GM18498 (cell line): ENCODE measurements around the gene NKX6-2.
"Not testable (repeated sequence)": the region's sequence is repeated elsewhere in the genome, so short reads cannot be mapped to it uniquely, and the experiment has no call there.

Experiments
- ATAC-seq: cut with Tn5 transposase; IDR thresholded peaks from one replicate; pipeline ENCODE4 v1.9.1; 2021; ENCODE audit warnings: mild to moderate bottlenecking, moderate library complexity; ENCODE audit not compliant: unreplicated experiment

The NKX6-2 gene

GRCh38 chr10:132799865-132800264, 13.9 kb upstream of the NKX6-2 start:
- ATAC-seq, result no peak

DNA sequence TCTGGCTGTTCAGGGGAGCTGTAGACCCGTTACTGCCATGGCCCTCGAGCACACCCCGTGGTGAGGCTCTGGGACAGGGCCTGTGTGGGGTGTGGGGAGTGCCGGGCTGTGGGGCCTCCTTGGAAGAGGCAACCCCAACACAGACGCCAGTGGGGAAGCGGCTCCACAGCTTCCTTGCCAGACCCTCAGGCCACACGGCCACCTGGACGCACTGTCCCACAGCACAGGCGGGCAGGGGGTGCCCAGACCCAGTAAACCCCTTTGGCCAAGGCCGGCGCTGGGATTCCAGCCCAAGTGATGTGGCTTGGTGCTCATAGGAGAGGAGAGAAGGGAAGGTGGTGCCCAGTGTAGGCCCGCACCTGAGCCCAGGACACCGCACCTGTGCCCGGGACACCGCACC, 12.9 kb upstream of the NKX6-2 start:
- ATAC-seq, result no peak

DNA sequence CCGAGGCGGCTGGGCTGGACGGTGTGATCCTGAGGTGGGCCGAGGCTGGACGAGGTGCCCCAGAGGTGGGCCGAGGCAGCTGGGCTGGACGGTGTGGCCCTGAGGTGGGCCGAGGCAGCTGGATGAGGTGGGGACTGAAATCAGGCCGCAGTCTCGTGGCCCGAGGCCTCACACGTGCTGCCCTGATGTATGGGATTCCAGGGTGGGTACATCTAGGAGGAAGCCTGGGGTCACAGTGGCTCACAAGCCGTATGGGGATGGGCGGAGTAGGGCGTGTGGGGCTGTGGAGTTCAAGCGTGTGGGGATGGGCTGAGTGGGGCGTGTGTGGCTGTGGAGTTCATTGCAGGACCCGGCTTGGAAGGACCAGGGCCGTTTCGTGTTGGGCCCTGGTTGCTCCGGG, 12.5 kb upstream of the NKX6-2 start:
- no peak for ATAC-seq

GRCh38 chr10:132797986-132798385, 12.0 kb upstream of the NKX6-2 start:
- not testable (repeated sequence) for ATAC-seq

DNA sequence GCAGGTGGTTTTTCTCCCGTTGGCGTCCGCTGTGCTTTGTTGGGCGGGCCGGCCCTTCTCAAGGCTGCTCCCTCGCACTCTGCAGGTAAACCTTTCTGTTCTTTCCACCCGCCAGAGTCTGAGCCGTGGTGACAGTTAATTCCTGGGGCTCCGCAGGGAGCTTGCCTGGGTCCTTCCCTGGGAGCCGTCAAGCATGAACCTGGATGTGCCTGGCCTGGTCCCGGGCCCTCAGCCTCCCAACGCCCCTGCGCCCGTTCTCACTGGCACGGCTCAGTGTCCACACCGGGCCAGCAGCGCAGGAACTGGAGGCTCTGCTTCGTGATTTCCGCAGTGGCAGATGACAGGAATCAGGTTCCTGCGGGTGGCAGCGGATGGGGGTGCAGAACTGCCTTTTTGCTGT, 10.9 kb upstream of the NKX6-2 start:
- no peak for ATAC-seq

DNA sequence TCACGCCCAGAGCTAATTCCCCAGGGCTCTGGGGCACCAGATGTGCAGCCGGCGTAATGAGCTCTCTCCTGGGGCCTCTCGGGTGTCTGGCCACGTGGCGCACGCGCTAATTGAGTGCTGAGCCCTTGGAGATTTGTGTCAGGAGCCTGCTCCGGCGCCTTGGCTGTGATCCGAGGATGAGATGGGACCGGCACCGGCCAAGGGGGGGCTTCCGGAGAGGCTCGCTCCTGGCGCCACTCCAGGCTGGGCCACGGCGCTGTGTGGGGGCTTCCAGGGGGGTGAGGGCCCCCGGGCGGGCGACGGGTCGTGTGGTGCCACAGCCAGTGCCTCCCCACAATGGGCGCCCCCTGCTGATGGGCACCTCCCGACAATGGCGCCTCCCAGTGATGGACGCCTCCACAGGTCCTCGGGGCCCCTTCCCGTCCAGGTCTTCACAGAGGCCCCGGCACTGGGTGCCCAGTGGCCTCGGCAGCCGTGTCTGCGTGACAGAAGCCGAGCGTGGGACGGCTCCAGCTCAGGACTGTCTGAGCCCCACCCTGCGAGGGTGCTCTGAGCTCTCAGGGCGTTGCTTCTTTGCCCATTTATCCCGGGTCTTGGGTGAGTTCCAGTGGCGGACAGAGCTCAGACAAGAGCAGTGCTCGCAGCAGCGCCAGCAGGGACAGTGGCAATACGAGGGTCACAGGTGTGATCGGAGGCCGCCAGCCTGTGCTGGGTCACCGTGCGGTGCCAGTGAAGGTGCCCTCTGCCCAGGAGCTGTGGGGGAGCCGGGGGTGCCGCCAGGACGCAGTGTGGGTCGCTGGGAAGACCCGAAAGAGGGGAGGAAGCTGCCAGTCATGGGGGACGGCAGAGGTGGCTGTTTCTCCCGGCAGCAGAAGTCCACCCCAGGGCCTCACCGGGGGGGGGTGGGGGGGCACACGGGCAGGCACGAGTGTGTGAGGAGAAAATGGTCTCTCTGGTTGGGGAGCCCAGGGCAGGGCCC, 8.2 kb upstream of the NKX6-2 start:
- no peak for ATAC-seq

DNA sequence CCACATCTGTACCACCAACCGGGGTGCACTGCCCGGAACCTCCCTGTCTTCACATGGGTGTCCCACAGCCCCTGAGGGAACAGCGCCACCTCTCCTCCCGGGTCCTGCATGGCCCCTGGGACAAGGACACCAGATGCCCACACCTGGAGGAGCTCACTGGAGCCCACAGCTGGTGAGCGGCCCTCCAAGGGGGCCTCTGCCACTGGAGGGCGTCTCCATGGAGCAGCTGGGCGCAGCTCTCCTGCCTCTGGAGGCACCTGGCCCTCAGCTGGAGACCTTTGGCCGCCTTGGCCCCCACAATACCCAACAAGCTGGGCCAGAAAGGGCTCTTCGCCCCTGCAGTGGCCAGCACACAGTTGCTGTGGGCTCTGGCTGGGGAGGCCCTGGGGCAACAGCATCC, 7.3 kb upstream of the NKX6-2 start:
- ATAC-seq, result no peak

DNA sequence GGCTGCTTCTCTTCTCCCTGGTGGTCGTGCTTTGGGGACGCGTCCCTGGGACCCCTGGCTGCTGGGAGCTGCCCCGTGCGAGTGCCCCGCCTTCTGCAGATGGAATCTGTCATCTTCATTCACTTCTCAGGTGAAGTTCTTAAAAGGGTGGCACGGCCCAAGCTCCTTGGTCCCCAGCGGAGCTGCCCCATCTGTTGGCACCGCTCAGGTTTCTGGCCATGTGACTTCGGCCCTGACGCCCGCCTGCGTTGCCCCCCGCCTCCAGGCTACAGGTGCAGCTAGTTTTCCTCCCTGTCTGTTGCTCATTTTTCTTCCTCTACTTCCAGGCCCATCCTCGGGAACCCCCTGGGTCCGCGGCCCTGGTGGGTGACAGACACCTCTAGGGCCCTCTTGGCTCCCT, 6.8 kb upstream of the NKX6-2 start:
- no peak for ATAC-seq

DNA sequence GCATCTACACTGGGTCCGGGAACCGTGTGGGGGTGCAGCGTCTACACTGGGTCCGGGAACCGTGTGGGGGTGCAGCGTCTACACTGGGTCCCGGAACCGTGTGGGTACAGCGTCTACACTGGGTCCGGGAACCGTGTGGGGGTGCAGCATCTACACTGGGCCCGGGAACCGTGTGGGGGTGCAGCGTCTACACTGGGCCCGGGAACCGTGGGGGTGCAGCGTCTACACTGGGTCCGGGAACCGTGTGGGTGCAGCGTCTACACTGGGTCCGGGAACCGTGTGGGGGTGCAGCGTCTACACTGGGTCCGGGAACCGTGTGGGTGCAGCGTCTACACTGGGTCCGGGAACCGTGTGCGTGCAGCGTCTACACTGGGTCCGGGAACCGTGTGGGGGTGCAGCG, 6.2 kb upstream of the NKX6-2 start:
- not testable (repeated sequence) for ATAC-seq

DNA sequence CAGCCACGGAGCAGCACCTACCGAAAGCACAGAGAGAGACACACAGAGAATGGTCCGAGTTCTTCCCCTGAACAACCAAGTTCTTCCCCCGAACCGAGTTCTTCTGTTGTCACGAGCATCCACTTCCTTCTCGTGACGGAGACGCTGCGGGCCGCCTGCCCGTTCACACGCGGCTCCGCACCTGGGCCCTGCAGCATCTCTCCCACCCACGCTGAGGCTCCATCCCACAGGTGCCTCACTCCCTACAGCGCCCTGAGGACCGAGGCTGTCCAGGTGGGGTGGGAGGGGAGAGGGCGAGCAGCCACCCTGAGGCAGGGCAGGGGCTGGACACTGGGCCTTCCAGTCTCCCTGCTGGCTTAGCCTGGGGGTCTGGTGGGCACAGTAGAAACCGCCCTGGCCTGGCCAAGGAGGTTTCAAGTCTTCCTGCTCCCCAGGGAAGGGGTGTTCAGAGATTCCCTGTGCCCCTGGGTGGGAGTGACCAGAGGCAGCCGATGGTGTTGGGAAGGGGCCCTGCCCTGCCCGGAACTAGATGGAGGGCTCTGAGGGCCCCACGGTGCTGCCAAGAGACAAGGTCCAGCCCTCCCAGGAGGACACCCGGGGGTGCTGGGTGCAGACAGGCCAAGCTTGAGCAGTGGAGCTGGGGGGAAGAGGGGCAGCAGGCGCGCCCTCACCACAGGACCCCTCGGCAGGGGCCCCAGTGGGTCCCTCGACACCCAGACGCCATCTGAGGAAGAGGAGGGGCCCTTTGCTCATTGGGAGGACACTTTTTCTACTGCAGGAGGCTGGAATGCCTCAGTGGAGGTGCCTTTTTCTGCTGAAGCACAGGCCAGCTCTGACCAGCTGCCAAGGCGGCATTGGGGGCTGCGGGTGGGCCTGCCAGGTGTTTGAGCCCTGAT, 5.2 kb upstream of the NKX6-2 start:
- ATAC-seq, result no peak

- no peak for ATAC-seq
Observed at GRCh38 chr10:132790470-132790869, 4.5 kb upstream of the NKX6-2 start.

GRCh38 chr10:132789659-132790148, 3.8 kb upstream of the NKX6-2 start:
- no peak for ATAC-seq

DNA sequence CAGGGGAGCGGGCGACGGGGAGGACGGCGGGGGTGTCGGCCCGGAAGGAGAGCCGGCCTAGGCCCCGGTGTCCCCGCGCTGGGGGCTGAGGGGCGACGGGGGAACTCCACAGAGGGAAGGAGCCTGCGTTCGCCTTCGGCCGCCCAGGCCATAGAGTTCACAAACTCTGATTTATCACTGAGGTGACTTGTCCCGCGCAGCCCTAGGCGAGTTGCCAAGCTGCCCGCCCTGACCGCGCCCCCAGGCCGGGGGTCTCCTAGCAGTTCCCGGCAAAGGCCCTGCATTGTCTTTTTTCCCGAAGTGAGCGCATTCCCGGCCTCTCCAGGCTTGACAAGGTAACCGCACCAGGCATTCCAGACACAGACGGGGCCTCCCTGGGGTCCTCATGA, 2.9 kb upstream of the NKX6-2 start:
- ATAC-seq, result no peak

- ATAC-seq, result no peak
Observed at GRCh38 chr10:132788180-132788830, 2.4 kb upstream of the NKX6-2 start.

DNA sequence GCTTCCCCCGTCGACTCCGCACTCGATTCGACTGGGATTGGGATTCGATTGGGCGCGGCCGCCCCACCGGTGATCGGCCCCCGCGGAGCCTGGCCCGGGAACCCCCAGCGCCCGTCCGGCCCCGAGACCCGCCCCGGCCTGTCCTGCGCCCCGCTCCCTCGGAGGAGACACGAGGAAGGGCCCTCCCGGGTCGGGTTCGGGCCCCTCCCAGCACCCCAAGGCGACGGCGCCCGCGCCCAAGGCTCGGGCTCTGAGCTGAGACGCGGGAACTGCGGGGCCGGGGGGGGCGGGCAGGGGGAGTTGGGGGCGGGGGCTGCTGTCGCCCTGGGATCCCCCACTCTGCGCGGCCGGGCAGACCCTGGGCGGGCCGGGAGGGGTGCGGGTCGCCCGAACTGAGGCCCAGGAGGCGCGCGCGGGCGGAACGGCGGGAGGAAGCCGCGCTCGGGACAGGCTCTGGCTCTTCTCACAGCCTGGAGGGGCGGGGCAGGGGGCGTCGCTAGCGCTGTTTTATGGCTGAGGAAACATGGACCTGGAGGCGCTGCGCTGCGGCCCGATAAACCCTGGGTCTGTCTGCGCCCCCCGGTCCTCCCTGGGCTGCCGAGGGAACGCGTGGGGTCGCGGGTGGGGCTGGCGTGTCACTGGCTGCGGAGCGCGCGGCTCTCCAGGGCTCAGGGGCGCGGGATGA, 1.7 kb upstream of the NKX6-2 start:
- no peak for ATAC-seq

GRCh38 chr10:132786884-132787494, 1.0 kb upstream of the NKX6-2 start:
- ATAC-seq, result no peak

DNA sequence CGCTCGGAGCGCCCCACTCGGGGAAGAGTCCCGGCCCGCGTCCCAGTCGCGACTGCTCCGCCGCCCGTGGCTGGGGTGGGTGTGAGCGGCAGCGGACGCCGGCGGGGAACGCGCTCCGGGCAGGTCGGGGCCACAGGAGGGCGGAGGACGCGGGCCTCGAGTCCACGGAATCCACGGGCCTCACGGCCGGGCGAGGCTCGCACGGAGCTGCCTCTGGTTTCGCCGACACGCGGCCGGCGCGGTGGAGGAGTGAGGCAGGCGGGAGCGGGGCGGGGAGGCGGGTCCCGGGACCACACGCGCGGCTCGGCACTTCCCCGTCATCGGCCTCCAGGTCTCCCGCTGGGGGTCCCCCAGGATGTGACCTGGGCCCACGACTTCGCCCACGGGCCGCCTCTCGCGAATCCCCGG, 533 bp upstream of the NKX6-2 start:
- no peak for ATAC-seq

GRCh38 chr10:132784866-132785722, 853 bp downstream of the NKX6-2 start:
- no peak for ATAC-seq
